K562 (cell line): ENCODE measurements around the gene PLSCR3. TPM values are rescaled to one million over a fixed set of nuclear protein-coding genes. Genes with fewer than 3 reads are reported as not detected.

Experiments
- ATAC-seq: fragments of 200-7000 bp; cut with Tn5 transposase; 3 replicates; pipeline ENCODE4 v1.9.1; 2020; ENCODE audit warnings: moderate library complexity
- BruUV-seq: library from RNA; stranded (reverse); fragments of 400-500 nt; replicated peaks from 2 replicates; lab custom pipeline; 2021; lab: Mats Ljungman, UMichigan
- CTCF ChIA-PET: fragments of 300-600 bp; formaldehyde crosslinking; extraction: SDS; loops from one replicate; lab custom pipeline; 2021; ENCODE audit warnings: low intra/inter-chr PET ratio; lab: Yijun Ruan, JAX
- POLR2A ChIA-PET: fragments of 300-600, 350-650 bp; sonication (Branson Sonifier 250); formaldehyde crosslinking; extraction: SDS; loops from one replicate; lab custom pipeline; 2021; ENCODE audit warnings: antibody characterized with exemption, inconsistent platforms; lab: Yijun Ruan, JAX
- DNase-seq, 4 experiments: peaks; one replicate each; pipeline versions ENCODE4 v3.0.0 to v3.0.0-alpha.2; 2011 to 2018; ENCODE audit warnings: low spot score in 3 of 4, mixed read lengths in 3 of 4; ENCODE audit errors: extremely low read depth in 1 of 4
- FAIRE-seq: peaks from 2 replicates; lab custom pipeline; 2011; peaks lifted over from hg19 to GRCh38; lab: Jason Lieb, UNC
- H2AFZ ChIP-seq: 2 replicates; pipeline ENCODE4 v1.6.0; 2011; ENCODE audit warnings: low read depth, low read length, control low read depth, inconsistent platforms
- H3K27ac ChIP-seq: fragments of 200-600 bp; 3 replicates; pipeline ENCODE4 v1.8.0; 2011; ENCODE audit warnings: low read depth, mild to moderate bottlenecking, control low read depth, inconsistent platforms, low read length, moderate library complexity, mixed read lengths; ENCODE audit errors: extremely low read depth
- H3K27me3 ChIP-seq, 2 experiments: fragments of 300-600 bp in 1 of 2; 2 replicates in 1 of 2; 3 replicates in 1 of 2; pipeline versions ENCODE4 v1.6.0 to v1.8.0; 2011; ENCODE audit warnings: inconsistent platforms in 2 of 2, low read length in 2 of 2, mild to moderate bottlenecking in 1 of 2, mixed read lengths in 1 of 2, moderate library complexity in 1 of 2; ENCODE audit not compliant: control insufficient read depth in 2 of 2, insufficient read depth in 2 of 2
- H3K36me3 ChIP-seq: fragments of 300-600 bp; 3 replicates; pipeline ENCODE4 v1.8.0; 2011; ENCODE audit warnings: mild to moderate bottlenecking, low read length, inconsistent platforms; ENCODE audit not compliant: control insufficient read depth, insufficient read depth
- H3K4me1 ChIP-seq, 2 experiments: fragments of 200-600 bp in 1 of 2; replicated peaks in 1 of 2; 2 replicates in 1 of 2; 3 replicates in 1 of 2; pipeline versions ENCODE4 v1.5.1 to v1.8.0; 2011; ENCODE audit warnings: inconsistent platforms in 2 of 2, low read length in 2 of 2, mild to moderate bottlenecking in 1 of 2, mixed read lengths in 1 of 2, moderate library complexity in 1 of 2; ENCODE audit not compliant: control insufficient read depth in 2 of 2, insufficient read depth in 2 of 2
- H3K4me2 ChIP-seq: 2 replicates; pipeline ENCODE4 v1.6.1; 2011; ENCODE audit warnings: low read length, control low read depth, inconsistent platforms, mixed read lengths; ENCODE audit not compliant: insufficient read depth
- H3K4me3 ChIP-seq: fragments of 200-600 bp; sonication (generic), shearing (Covaris generic); 2 replicates; pipeline ENCODE4 v1.5.1; 2016; ENCODE audit warnings: control low read depth, inconsistent platforms
- H3K79me2 ChIP-seq: fragments of 200-600 bp; 3 replicates; pipeline ENCODE4 v1.8.0; 2011; ENCODE audit warnings: low read length, inconsistent platforms; ENCODE audit not compliant: control insufficient read depth, insufficient read depth
- H3K9ac ChIP-seq, 2 experiments: 2 replicates each; pipeline versions ENCODE4 v1.6.0 to v1.6.1; 2011; ENCODE audit warnings: low read depth in 2 of 2, low read length in 2 of 2, control low read depth in 1 of 2, inconsistent platforms in 1 of 2, mild to moderate bottlenecking in 1 of 2, mixed read lengths in 1 of 2; ENCODE audit not compliant: insufficient read depth in 1 of 2
- H3K9me1 ChIP-seq: one replicate; pipeline ENCODE4 v1.6.0; 2011; ENCODE audit warnings: inconsistent platforms, mild to moderate bottlenecking, low read length, moderate library complexity; ENCODE audit not compliant: control insufficient read depth, insufficient read depth
- H3K9me3 ChIP-seq: replicated peaks from 2 replicates; pipeline ENCODE4 v1.5.1; 2011; ENCODE audit warnings: low read depth, low read length, inconsistent platforms; ENCODE audit not compliant: control insufficient read depth, insufficient read depth
- H4K20me1 ChIP-seq: replicated peaks from 2 replicates; pipeline ENCODE4 v1.6.1; 2011; ENCODE audit warnings: low read length, inconsistent platforms, mixed read lengths; ENCODE audit not compliant: control insufficient read depth, insufficient read depth
- POLR2G ChIP-seq: fragments of 200-400 bp; formaldehyde crosslinking; IDR thresholded peaks from 2 replicates; pipeline ENCODE4 v1.6.1; 2017; ENCODE audit warnings: low read depth, mild to moderate bottlenecking, antibody characterized with exemption, low read length, moderate library complexity
- TGIF2 ChIP-seq: sonication (generic); formaldehyde crosslinking; IDR thresholded peaks from 2 replicates; pipeline ENCODE4 v1.8.1; 2022; ENCODE audit warnings: mild to moderate bottlenecking, missing genetic modification reagents, moderate library complexity
- ZNF121 ChIP-seq: sonication (generic); formaldehyde crosslinking; conservative IDR thresholded peaks from 2 replicates; pipeline ENCODE4 v1.8.0; 2022; ENCODE audit warnings: missing genetic modification reagents
- WGBS: fragments of 100-300 bp; shearing (Covaris generic); methylation state at CpG from one replicate; pipeline ENCODE4 v1.1.6; 2016; ENCODE audit warnings: low coverage, mixed read lengths; ENCODE audit not compliant: insufficient coverage; ENCODE audit errors: missing lambda C conversion rate; 5-methylcytosine and 5-hydroxymethylcytosine counted together
- in situ Hi-C: fragments of 300-500 bp; cut with MboI; formaldehyde crosslinking; loops from 4 replicates; pipeline ENCODE4 v1.15.0; 2018; ENCODE audit warnings: inconsistent platforms, mixed read lengths
- intact Hi-C: fragments of 100-400 bp; cut with micrococcal nuclease; formaldehyde crosslinking; loops from 2 replicates; pipeline ENCODE4 v1.14.2; 2022
- polyA plus RNA-seq, 8 experiments: library from polyadenylated mRNA; depleted of rRNA in 4 of 8; stranded (reverse) in 5 of 8; unstranded in 3 of 8; fragments of >200 nt; fragmentation: Nextera tagmentation in 2 of 8; fragmentation: Illumina TruSeq in 1 of 8; extraction: Ambion mirVana in 2 of 8; extraction: Trizol in 1 of 8; gene quantifications; 2 replicates each; pipeline versions ENCODE4 v1.2.1 to v1.2.3, GENCODE V29; 2011 to 2014; ENCODE audit warnings: inconsistent platforms in 1 of 8, missing spikeins in 1 of 8
- total RNA-seq, 7 experiments: library from RNA; depleted of rRNA in 6 of 7; stranded (reverse); fragments of >200 nt in 6 of 7; fragmentation: Illumina TruSeq in 2 of 7; extraction: Trizol in 2 of 7; gene quantifications; 2 replicates each; pipeline versions ENCODE4 v1.2.1 to v1.2.3, GENCODE V29; 2011 to 2021; ENCODE audit warnings: low replicate concordance in 1 of 7

Gene PLSCR3
- total and polyA plus RNA-seq, 9 of the 15 experiments (the other 6 are each of a cell fraction or from before 2014, with no cell fraction given), result 3.2 to 16.8 (median 4.5) TPM

- H2AFZ ChIP-seq, result no peak overlapping the region
- no peaks in the 10 kb centered on the region for H3K27me3 ChIP-seq
- DNase-seq, result no peak
- POLR2A ChIA-PET, result interaction anchor here (0.7 to 1.2 kb wide), 4 partner anchors 8 to 344 kb away, joined by 3 to 4 read pairs (median 3); partner anchors contain the start of genes PLSCR3 and TP53
- H3K79me2 ChIP-seq, result no peaks in the 10 kb centered on the region
- no peaks in the 10 kb centered on the region for H3K9me3 ChIP-seq
- no peak overlapping the region for H3K4me3 ChIP-seq
- WGBS, result 69% methylated on average over 10 of the region's 15 CpGs
- H3K36me3 ChIP-seq, result no peaks in the 10 kb centered on the region
- CTCF ChIA-PET, result interaction anchor here (3.8 kb wide), 1 partner anchor 63 kb away, joined by 32 read pairs; the partner anchor contains the start of gene SLC2A4
- H3K4me2 ChIP-seq, result no peak overlapping the region
- H3K27ac ChIP-seq, result no peak overlapping the region
- ATAC-seq, result no peak
- FAIRE-seq, result no peak
- H3K9ac ChIP-seq, result no peak overlapping the region
- H4K20me1 ChIP-seq, result no peaks in the 10 kb centered on the region
- no peaks in the 10 kb centered on the region for H3K9me1 ChIP-seq
- in situ Hi-C loops (loop anchor here (5.0 kb wide), 1 partner anchor 61 kb away; the partner anchor contains the start of gene SLC2A4), intact Hi-C loops (no loop called here)
- H3K4me1 ChIP-seq, result peaks cover 0 to 26% of the 10 kb centered on the region in 2 experiments; a peak in 2 of 5 replicates
- no peak for TF ChIP-seq ZNF121 (CRISPR knock-in tag)
- 0 out of 2 replicates have a peak, but pooled peaks have one; percentile 11 for TF ChIP-seq POLR2G
- BruUV-seq, result no TSS peak
Observed at GRCh38 chr17:7343250-7343649, 51.1 kb downstream of the PLSCR3 start.

- no peak overlapping the region for H3K4me2 ChIP-seq
- POLR2A ChIA-PET, result interaction anchor here (1.2 kb wide), 1 partner anchor 12 kb away, joined by 3 read pairs; no protein-coding TSS in a partner anchor
- no peak for TF ChIP-seq TGIF2
- TF ChIP-seq, all 486 proteins: peak for 0
- 0 out of 4 replicates have a peak overlapping the region, but pooled peaks of 1 of the 2 experiments have one; percentile 4 for H3K9ac ChIP-seq
- no peaks in the 10 kb centered on the region for H3K27me3 ChIP-seq
- H3K4me1 ChIP-seq, result peaks cover 0 to 16% of the 10 kb centered on the region in 2 experiments; a peak in 2 of 5 replicates
- no peaks in the 10 kb centered on the region for H3K79me2 ChIP-seq
- H3K9me1 ChIP-seq, result no peaks in the 10 kb centered on the region
- in situ Hi-C loops (loop anchor here (5.0 kb wide), 1 partner anchor 60 kb away; the partner anchor contains the start of gene SLC2A4), intact Hi-C loops (no loop called here)
- no peak for DNase-seq
- H3K4me3 ChIP-seq, result no peak overlapping the region
- CTCF ChIA-PET, result no interaction called here
- no peak for FAIRE-seq
- ATAC-seq, result no peak
- H2AFZ ChIP-seq, result no peak overlapping the region
- no peak overlapping the region for H3K27ac ChIP-seq
- WGBS, result 59% methylated on average over 8 of the region's 13 CpGs
- no peaks in the 10 kb centered on the region for H4K20me1 ChIP-seq
- no TSS peak for BruUV-seq
- no peaks in the 10 kb centered on the region for H3K36me3 ChIP-seq
- no peaks in the 10 kb centered on the region for H3K9me3 ChIP-seq
Observed at GRCh38 chr17:7341842-7342241, 52.5 kb downstream of the PLSCR3 start.
